MG63 (cell line): ENCODE data around the gene LANCL1. TPM values are rescaled to one million over a fixed set of nuclear protein-coding genes. Genes with fewer than 3 reads are reported as not detected.
"Not testable (repeated sequence)": the region's sequence is repeated elsewhere in the genome, so short reads cannot be mapped to it uniquely, and the experiment has no call there.

Experiments
- DNase-seq: peaks from one replicate; pipeline ENCODE4 v3.0.0-alpha.2; 2020
- H3K27me3 ChIP-seq: fragments of 250-450 bp; sonication (Bioruptor Pico); 2 replicates; pipeline ENCODE4 v1.5.1; 2020; ENCODE audit warnings: mild to moderate bottlenecking, moderate library complexity
- H3K36me3 ChIP-seq: fragments of 250-450 bp; sonication (Bioruptor Pico); 2 replicates; pipeline ENCODE4 v1.5.1; 2020; ENCODE audit warnings: mild to moderate bottlenecking, moderate library complexity
- H3K4me3 ChIP-seq: fragments of 250-450 bp; sonication (Bioruptor Pico); 2 replicates; pipeline ENCODE4 v1.5.1; 2020; ENCODE audit warnings: mild to moderate bottlenecking, moderate library complexity
- H3K9me3 ChIP-seq: fragments of 250-450 bp; sonication (Bioruptor Pico); 2 replicates; pipeline ENCODE4 v1.5.1; 2020; ENCODE audit warnings: mild to moderate bottlenecking, moderate library complexity
- total RNA-seq: library from RNA; depleted of rRNA; stranded (reverse); fragments of >200 nt; shearing (Covaris generic); gene quantifications from 2 replicates; pipeline ENCODE4 v1.2.3, GENCODE V29; 2014; ENCODE audit warnings: low replicate concordance; rRNA removed

LANCL1 gene
- total RNA-seq, 1 experiment from 2014 or later = 47.5 TPM

DNA sequence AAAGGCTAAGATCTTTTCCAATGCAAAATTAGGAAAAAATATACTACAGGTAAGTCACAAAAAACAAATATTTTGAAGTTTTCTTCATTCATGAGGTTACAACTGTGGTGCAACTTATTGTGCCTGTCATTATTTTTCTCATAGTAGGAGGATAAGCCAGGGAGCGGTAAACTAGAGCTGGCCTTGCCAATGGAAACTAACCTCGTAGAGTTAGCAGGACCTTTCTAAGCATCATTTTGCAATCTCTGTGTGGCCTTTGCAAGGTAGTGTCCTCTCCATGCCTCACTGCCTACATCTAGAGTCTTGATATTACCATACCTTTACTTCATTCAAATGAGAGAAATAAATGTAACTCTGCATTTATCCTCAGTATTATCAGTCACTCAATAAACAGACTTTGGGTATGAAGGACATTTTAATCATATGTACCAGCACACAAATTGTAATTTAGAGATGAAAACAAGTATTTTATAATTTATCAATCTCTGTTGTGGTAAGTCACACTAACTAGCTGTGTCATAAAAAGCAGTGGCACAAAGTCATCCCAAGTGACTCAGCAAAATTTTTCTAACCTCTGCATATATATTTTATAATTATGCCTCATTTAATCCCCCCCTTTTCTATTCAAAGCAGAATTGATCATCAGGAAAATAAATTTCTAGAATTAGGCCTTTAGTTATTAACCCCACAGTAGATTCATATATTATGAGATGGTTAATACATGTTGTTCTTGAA lies 47.0 kb downstream of the LANCL1 start:
- no peaks in the 10 kb centered on the region for H3K27me3 ChIP-seq
- no peak overlapping the region for H3K4me3 ChIP-seq
- DNase-seq = no peak
- H3K36me3 ChIP-seq = peaks cover 44% of the 10 kb centered on the region
- no peaks in the 10 kb centered on the region; the same call in 1 of the 2 replicates for H3K9me3 ChIP-seq

- Histone ChIP-seq H3K27me3 (no peaks in the 10 kb centered on the region), H3K9me3 (no peaks in the 10 kb centered on the region; the same call in 1 of the 2 replicates), H3K36me3 (peaks cover 34% of the 10 kb centered on the region), H3K4me3 (no peak overlapping the region)
- DNase-seq = no peak
Measured at GRCh38 chr2:210428393-210429179, 48.0 kb downstream of the LANCL1 start.

DNA sequence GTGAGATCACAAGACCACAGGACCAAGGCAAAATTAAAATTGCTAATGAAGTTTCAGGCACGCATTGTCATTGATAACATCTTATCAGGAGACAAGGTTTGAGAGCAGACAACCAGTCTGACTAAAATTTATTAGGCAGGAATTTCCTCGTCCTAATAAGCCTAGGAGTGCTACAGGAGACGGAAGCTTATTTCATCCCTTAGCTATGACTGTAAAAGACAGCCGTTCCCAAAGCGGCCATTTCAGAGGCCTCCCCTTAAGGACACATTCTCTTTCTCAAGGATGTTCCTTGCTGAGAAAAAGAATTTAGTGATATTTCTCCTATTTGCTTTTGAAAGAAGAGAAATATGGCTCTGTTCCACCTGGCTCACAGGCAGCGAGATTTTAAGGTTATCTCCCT lies 49.2 kb downstream of the LANCL1 start:
- not testable (repeated sequence) for H3K4me3 ChIP-seq, DNase-seq, H3K27me3 ChIP-seq

DNA sequence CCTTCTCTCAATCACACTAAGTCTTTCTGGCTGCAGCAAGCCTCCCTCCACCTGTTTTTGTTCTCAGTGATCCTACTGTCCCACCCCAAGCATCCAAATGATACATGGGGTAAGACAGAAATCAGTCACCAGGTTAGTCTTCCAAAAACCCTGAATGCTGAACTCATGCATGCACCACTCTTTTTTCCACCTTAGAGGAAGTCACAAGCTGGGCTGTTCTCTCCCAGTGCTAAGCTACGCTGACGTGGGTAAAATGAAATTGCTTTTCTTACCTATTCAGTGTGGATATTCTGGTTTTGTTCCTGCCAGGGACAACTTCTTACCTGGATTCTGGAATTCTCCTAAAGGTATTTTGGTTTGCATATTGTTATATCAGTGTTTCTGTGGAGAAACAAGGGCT lies 54.2 kb downstream of the LANCL1 start:
- Histone ChIP-seq H3K36me3 (no peaks in the 10 kb centered on the region), H3K9me3 (no peaks in the 10 kb centered on the region), H3K27me3 (no peaks in the 10 kb centered on the region), H3K4me3 (no peak overlapping the region)
- DNase-seq = no peak

More for the DNA sequence above, 49.2 kb downstream of the LANCL1 start:
- H3K9me3 ChIP-seq = not testable (repeated sequence)
- peaks cover 27% of the 10 kb centered on the region for H3K36me3 ChIP-seq

DNA sequence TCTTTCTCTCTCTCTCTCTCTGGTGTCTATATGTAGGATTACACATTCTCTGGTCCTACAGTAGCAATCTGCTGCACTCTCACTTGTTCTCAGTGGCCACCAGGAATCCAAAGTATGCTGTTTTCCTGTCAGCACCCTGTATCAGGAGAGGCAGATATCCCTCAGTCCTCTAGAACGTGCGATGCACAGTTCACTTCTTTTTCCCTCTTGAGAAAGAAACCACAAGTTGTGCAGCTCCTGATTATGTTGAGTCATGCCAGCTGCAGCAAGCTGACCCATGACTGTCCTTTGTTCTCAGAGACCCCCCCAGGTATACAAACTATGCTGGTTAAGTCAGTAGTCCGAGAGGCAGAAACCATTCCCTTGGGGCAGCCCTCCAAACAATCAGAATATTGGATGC lies 54.6 kb downstream of the LANCL1 start:
- Histone ChIP-seq H3K36me3 (no peaks in the 10 kb centered on the region), H3K9me3 (no peaks in the 10 kb centered on the region), H3K27me3 (no peaks in the 10 kb centered on the region), H3K4me3 (no peak overlapping the region)
- no peak for DNase-seq

- DNase-seq = no peak
Measured at GRCh38 chr2:210412660-210413059, 63.9 kb downstream of the LANCL1 start.

GRCh38 chr2:210410542-210410941 lies 66.0 kb downstream of the LANCL1 start:
- DNase-seq = no peak
- 0 out of 2 replicates have a peak, but pooled peaks cover 2% of the 10 kb centered on the region for H3K27me3 ChIP-seq
- no peaks in the 10 kb centered on the region for H3K9me3 ChIP-seq
- no peak overlapping the region for H3K4me3 ChIP-seq
- H3K36me3 ChIP-seq = no peaks in the 10 kb centered on the region

More at GRCh38 chr2:210412660-210413059, 63.9 kb downstream of the LANCL1 start:
- no peaks in the 10 kb centered on the region for H3K9me3 ChIP-seq
- H3K36me3 ChIP-seq = no peaks in the 10 kb centered on the region
- H3K27me3 ChIP-seq = 0 out of 2 replicates have a peak, but pooled peaks cover 2% of the 10 kb centered on the region
- no peak overlapping the region for H3K4me3 ChIP-seq

DNA sequence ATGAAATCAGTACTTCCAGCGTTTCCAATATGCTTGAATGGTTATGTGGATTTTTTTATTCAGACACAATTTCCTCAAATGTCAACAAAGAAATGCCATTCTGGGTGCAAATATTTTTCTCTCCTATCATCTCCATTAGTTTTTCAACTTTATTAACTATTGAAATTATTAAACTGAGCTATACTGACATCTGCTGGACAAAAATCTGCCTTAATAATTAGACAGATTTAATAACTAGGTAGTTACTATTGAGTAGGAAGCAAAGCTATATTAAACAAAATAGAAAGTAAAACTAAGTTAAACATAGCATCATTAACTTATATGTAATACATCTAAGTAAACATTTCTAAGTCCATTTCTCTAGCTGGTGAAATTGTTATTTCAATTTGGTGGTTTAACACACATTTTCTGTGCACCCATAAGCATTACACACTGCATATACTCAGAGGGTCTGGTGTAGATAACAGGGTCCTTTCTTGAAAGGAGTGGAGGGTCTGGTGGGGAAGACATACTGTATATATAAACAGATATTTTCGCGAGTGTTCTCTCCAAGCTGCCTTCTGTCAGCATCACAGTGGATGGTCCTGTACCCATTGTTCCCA lies 77.0 kb downstream of the LANCL1 start:
- H3K4me3 ChIP-seq = no peak overlapping the region
- H3K27me3 ChIP-seq = no peaks in the 10 kb centered on the region
- no peak for DNase-seq
- no peaks in the 10 kb centered on the region for H3K36me3 ChIP-seq
- H3K9me3 ChIP-seq = no peaks in the 10 kb centered on the region

GRCh38 chr2:210392469-210392881 lies 84.1 kb downstream of the LANCL1 start:
- no peak for DNase-seq
- Histone ChIP-seq H3K4me3 (no peak overlapping the region), H3K27me3 (no peaks in the 10 kb centered on the region), H3K36me3 (no peaks in the 10 kb centered on the region), H3K9me3 (no peaks in the 10 kb centered on the region)

GRCh38 chr2:210389856-210390255 lies 86.7 kb downstream of the LANCL1 start:
- Histone ChIP-seq H3K4me3 (no peak overlapping the region), H3K36me3 (no peaks in the 10 kb centered on the region), H3K9me3 (no peaks in the 10 kb centered on the region), H3K27me3 (0 out of 2 replicates have a peak, but pooled peaks cover 3% of the 10 kb centered on the region)
- DNase-seq = no peak

DNA sequence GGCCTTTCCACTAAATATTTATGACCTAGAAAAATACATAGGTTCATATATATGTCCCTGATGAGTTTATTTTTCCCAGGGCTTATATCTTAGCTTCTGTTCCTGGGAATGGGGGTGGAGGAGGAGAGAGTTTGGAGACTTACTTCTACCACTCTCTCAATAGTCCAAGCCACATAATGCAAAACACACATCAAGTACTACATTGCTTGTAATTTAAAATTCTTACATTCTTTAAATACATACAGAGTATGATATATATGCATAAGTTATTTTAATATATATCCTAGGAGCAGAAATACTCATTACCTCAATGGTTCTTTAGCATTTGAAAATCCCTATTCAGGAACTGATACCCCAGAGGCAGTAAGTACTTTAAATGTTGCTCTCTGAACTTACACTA lies 88.4 kb downstream of the LANCL1 start:
- DNase-seq = no peak
- Histone ChIP-seq H3K4me3 (no peak overlapping the region), H3K36me3 (no peaks in the 10 kb centered on the region), H3K27me3 (0 out of 2 replicates have a peak, but pooled peaks cover 3% of the 10 kb centered on the region), H3K9me3 (no peaks in the 10 kb centered on the region)

DNA sequence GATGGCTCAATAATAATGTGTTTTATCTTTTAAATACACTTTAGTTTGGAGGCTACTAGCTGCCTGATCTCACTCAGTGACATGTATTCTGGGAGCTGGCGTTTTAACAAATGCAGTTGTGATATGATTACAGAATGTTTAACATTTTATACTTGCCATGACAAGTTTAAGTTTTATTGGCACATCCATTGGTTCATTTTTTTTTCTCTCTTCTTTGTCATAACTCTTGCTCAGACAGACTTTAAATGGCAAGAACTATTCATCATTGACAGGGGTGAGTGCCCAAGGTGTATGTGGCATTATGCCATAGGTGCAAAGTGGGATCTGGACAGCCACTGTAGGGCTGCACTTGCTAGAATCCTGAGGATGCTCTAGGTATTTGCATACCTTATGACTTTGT lies 89.5 kb downstream of the LANCL1 start:
- Histone ChIP-seq H3K4me3 (no peak overlapping the region), H3K9me3 (no peaks in the 10 kb centered on the region), H3K36me3 (no peaks in the 10 kb centered on the region), H3K27me3 (0 out of 2 replicates have a peak, but pooled peaks cover 3% of the 10 kb centered on the region)
- DNase-seq = no peak

Other genes starting within 250 kb of the LANCL1 start
- gene MYL1, start 161.6 kb downstream of the LANCL1 start, total RNA-seq = not detected in 2 replicates
- gene CPS1, start 79.8 kb upstream of the LANCL1 start, total RNA-seq = 6.3 and 11.4 TPM in 2 replicates